BLaER1 (cell line): ENCODE results near the gene PRKCH.

ENCODE experiments used
- H3K27ac ChIP-seq: shearing (Covaris generic); formaldehyde crosslinking; 2 replicates; pipeline ENCODE4 v1.8.1; 2022
- H3K27me3 ChIP-seq: shearing (Covaris generic); formaldehyde crosslinking; 2 replicates; pipeline ENCODE4 v1.8.1; 2022
- H3K36me3 ChIP-seq: shearing (Covaris generic); formaldehyde crosslinking; 2 replicates; pipeline ENCODE4 v1.8.1; 2022
- H3K4me1 ChIP-seq: shearing (Covaris generic); formaldehyde crosslinking; 2 replicates; pipeline ENCODE4 v1.8.1; 2022
- H3K4me2 ChIP-seq: shearing (Covaris generic); formaldehyde crosslinking; 2 replicates; pipeline ENCODE4 v1.8.1; 2022
- H3K4me3 ChIP-seq: shearing (Covaris generic); formaldehyde crosslinking; 2 replicates; pipeline ENCODE4 v1.8.1; 2022
- H3K9ac ChIP-seq: shearing (Covaris generic); formaldehyde crosslinking; 2 replicates; pipeline ENCODE4 v1.8.1; 2022
- H3K9me3 ChIP-seq: shearing (Covaris generic); formaldehyde crosslinking; 2 replicates; pipeline ENCODE4 v1.8.1; 2022
- H4K20me1 ChIP-seq: shearing (Covaris generic); formaldehyde crosslinking; 2 replicates; pipeline ENCODE4 v1.8.1; 2022
- Cebpa-rat ChIP-seq: shearing (Covaris generic); IDR thresholded peaks from 2 replicates; pipeline ENCODE4 v1.8.1; 2022

Gene PRKCH

GRCh38 chr14:61420326-61420725, 98.9 kb downstream of the PRKCH start:
- no peak overlapping the region for H3K27ac ChIP-seq
- peaks cover 31% of the 10 kb centered on the region for H3K9me3 ChIP-seq
- H3K4me3 ChIP-seq: no peak overlapping the region
- peaks cover 40% of the 10 kb centered on the region; the same call in 1 of the 2 replicates for H4K20me1 ChIP-seq
- H3K9ac ChIP-seq: no peak overlapping the region
- H3K4me2 ChIP-seq: no peak overlapping the region
- no peaks in the 10 kb centered on the region for H3K27me3 ChIP-seq
- H3K36me3 ChIP-seq: peaks cover 33% of the 10 kb centered on the region; the same call in 1 of the 2 replicates
- peaks cover 27% of the 10 kb centered on the region for H3K4me1 ChIP-seq
- no peak for TF ChIP-seq Cebpa-rat

GRCh38 chr14:61421212-61421923, 100.0 kb downstream of the PRKCH start:
- H3K9me3 ChIP-seq: peaks cover 41% of the 10 kb centered on the region
- peaks cover 40% of the 10 kb centered on the region; the same call in 1 of the 2 replicates for H4K20me1 ChIP-seq
- H3K4me2 ChIP-seq: no peak overlapping the region

GRCh38 chr14:61426048-61426447, 104.7 kb downstream of the PRKCH start:
- H3K9ac ChIP-seq: no peak overlapping the region
- H3K4me2 ChIP-seq: no peak overlapping the region
- no peaks in the 10 kb centered on the region for H3K27me3 ChIP-seq
- no peak overlapping the region for H3K27ac ChIP-seq
- H3K9me3 ChIP-seq: peaks cover 55% of the 10 kb centered on the region
- no peak for TF ChIP-seq Cebpa-rat
- H3K4me1 ChIP-seq: 0 out of 2 replicates have a peak, but pooled peaks cover 7% of the 10 kb centered on the region
- peaks cover 50% of the 10 kb centered on the region; the same call in 1 of the 2 replicates for H3K36me3 ChIP-seq
- H4K20me1 ChIP-seq: no peaks in the 10 kb centered on the region; the same call in 1 of the 2 replicates
- no peak overlapping the region for H3K4me3 ChIP-seq

More at GRCh38 chr14:61421212-61421923, 100.0 kb downstream of the PRKCH start:
- H3K9ac ChIP-seq: no peak overlapping the region
- no peak for TF ChIP-seq Cebpa-rat
- H3K27ac ChIP-seq: no peak overlapping the region
- peaks cover 26% of the 10 kb centered on the region for H3K4me1 ChIP-seq
- H3K36me3 ChIP-seq: peaks cover 43% of the 10 kb centered on the region; the same call in 1 of the 2 replicates
- no peaks in the 10 kb centered on the region for H3K27me3 ChIP-seq
- no peak overlapping the region for H3K4me3 ChIP-seq

- Histone ChIP-seq H3K4me3 (no peak overlapping the region), H3K9ac (no peak overlapping the region), H3K36me3 (peaks cover 38% of the 10 kb centered on the region; the same call in 1 of the 2 replicates), H3K4me2 (no peak overlapping the region), H3K27me3 (no peaks in the 10 kb centered on the region), H4K20me1 (no peaks in the 10 kb centered on the region; the same call in 1 of the 2 replicates), H3K27ac (no peak overlapping the region), H3K9me3 (peaks cover 54% of the 10 kb centered on the region), H3K4me1 (0 out of 2 replicates have a peak, but pooled peaks cover 11% of the 10 kb centered on the region)
- no peak for TF ChIP-seq Cebpa-rat
Observed at GRCh38 chr14:61428261-61428660, 106.9 kb downstream of the PRKCH start.

GRCh38 chr14:61429316-61429715, 107.9 kb downstream of the PRKCH start:
- Histone ChIP-seq H3K27me3 (no peaks in the 10 kb centered on the region), H4K20me1 (no peaks in the 10 kb centered on the region; the same call in 1 of the 2 replicates), H3K9me3 (peaks cover 43% of the 10 kb centered on the region), H3K9ac (no peak overlapping the region), H3K27ac (no peak overlapping the region), H3K4me3 (no peak overlapping the region), H3K4me2 (no peak overlapping the region), H3K36me3 (peaks cover 30% of the 10 kb centered on the region; the same call in 1 of the 2 replicates), H3K4me1 (0 out of 2 replicates have a peak, but pooled peaks cover 13% of the 10 kb centered on the region)
- TF ChIP-seq Cebpa-rat: no peak

- no peak overlapping the region for H3K4me2 ChIP-seq
- peaks cover 21% of the 10 kb centered on the region; the same call in 1 of the 2 replicates for H3K36me3 ChIP-seq
- no peak overlapping the region for H3K27ac ChIP-seq
- H3K9ac ChIP-seq: no peak overlapping the region
- H4K20me1 ChIP-seq: peaks cover 7% of the 10 kb centered on the region; the same call in 1 of the 2 replicates
- peaks cover 35% of the 10 kb centered on the region for H3K9me3 ChIP-seq
- no peaks in the 10 kb centered on the region for H3K27me3 ChIP-seq
- TF ChIP-seq Cebpa-rat: no peak
- H3K4me3 ChIP-seq: no peak overlapping the region
- H3K4me1 ChIP-seq: 0 out of 2 replicates have a peak, but pooled peaks cover 13% of the 10 kb centered on the region
Observed at GRCh38 chr14:61430066-61430757, 108.8 kb downstream of the PRKCH start.

GRCh38 chr14:61433169-61433568, 111.8 kb downstream of the PRKCH start:
- TF ChIP-seq Cebpa-rat: no peak
- Histone ChIP-seq H3K9me3 (peaks cover 24% of the 10 kb centered on the region), H3K4me3 (no peak overlapping the region), H4K20me1 (peaks cover 25% of the 10 kb centered on the region; the same call in 1 of the 2 replicates), H3K9ac (no peak overlapping the region), H3K4me2 (no peak overlapping the region), H3K27ac (no peak overlapping the region), H3K36me3 (0 out of 2 replicates have a peak, but pooled peaks cover 15% of the 10 kb centered on the region), H3K27me3 (no peaks in the 10 kb centered on the region), H3K4me1 (peaks cover 14% of the 10 kb centered on the region)

GRCh38 chr14:61433828-61434227, 112.4 kb downstream of the PRKCH start:
- peaks cover 24% of the 10 kb centered on the region for H3K9me3 ChIP-seq
- no peak overlapping the region for H3K27ac ChIP-seq
- no peak overlapping the region for H3K4me2 ChIP-seq
- TF ChIP-seq Cebpa-rat: no peak
- H3K4me3 ChIP-seq: no peak overlapping the region
- H3K4me1 ChIP-seq: peaks cover 20% of the 10 kb centered on the region
- no peak overlapping the region for H3K9ac ChIP-seq
- H3K36me3 ChIP-seq: 0 out of 2 replicates have a peak, but pooled peaks cover 15% of the 10 kb centered on the region
- H3K27me3 ChIP-seq: no peaks in the 10 kb centered on the region
- H4K20me1 ChIP-seq: peaks cover 25% of the 10 kb centered on the region; the same call in 1 of the 2 replicates

GRCh38 chr14:61434311-61434710, 112.9 kb downstream of the PRKCH start:
- no peak overlapping the region for H3K4me3 ChIP-seq
- H3K9ac ChIP-seq: no peak overlapping the region
- no peak overlapping the region for H3K27ac ChIP-seq
- no peak for TF ChIP-seq Cebpa-rat
- H3K4me2 ChIP-seq: no peak overlapping the region
- peaks cover 25% of the 10 kb centered on the region; the same call in 1 of the 2 replicates for H4K20me1 ChIP-seq
- H3K36me3 ChIP-seq: 0 out of 2 replicates have a peak, but pooled peaks cover 15% of the 10 kb centered on the region
- H3K4me1 ChIP-seq: peaks cover 20% of the 10 kb centered on the region
- H3K9me3 ChIP-seq: peaks cover 24% of the 10 kb centered on the region
- H3K27me3 ChIP-seq: no peaks in the 10 kb centered on the region
